ENCODE measurements around the gene ZFP36L2. TPM values are rescaled to one million over a fixed set of nuclear protein-coding genes. Genes with fewer than 3 reads are reported as not detected.
A peak's percentile ranks its signal among the peaks of the same experiment; 100 is the strongest.

Gene ZFP36L2
- polyA plus RNA-seq, 1 of the 3 experiments (the other 2 are of a cell fraction): 18.4 TPM

GRCh38 chr2:43220229-43220751, 6.1 kb downstream of the ZFP36L2 start:
- Histone ChIP-seq H2AFZ (ENCODE audit: low read depth) (peak overlapping the region; percentile 29), H3K4me2 (peak overlapping the region; percentile 83), H3K9me3 (no peaks in the 10 kb centered on the region), H3K9ac (peak overlapping the region; percentile 99), H3F3A (replicated peaks; ENCODE audit: insufficient read depth) (peaks cover 45% of the 10 kb centered on the region), H3K36me3 (replicated peaks in 1 of 2; ENCODE audit: control insufficient read depth in 1 of 2, insufficient read depth in 2 of 2, low read length in 1 of 2) (peaks cover 21 to 31% of the 10 kb centered on the region in 2 experiments), H3K27me3 (ENCODE audit: insufficient read depth) (no peaks in the 10 kb centered on the region), H4K20me1 (ENCODE audit: insufficient read depth) (peaks cover 25% of the 10 kb centered on the region), H3K79me2 (ENCODE audit: insufficient read depth) (peaks cover 51% of the 10 kb centered on the region), H3K27ac (ENCODE audit: low read depth in 2 of 2, low read length in 1 of 2) (peak overlapping the region; percentile 94 to 95), H3K9me2 (no peaks in the 10 kb centered on the region), H3K4me1 (ENCODE audit: control insufficient read depth in 1 of 2, insufficient read depth in 2 of 2, low read depth in 1 of 2, low read length in 1 of 2) (peaks cover 46 to 76% of the 10 kb centered on the region in 2 experiments; a peak in 3 of 4 replicates), H3K4me3 (ENCODE audit: low read depth in 2 of 2, low read length in 1 of 2) (peak overlapping the region; percentile 95 to 97)
- POLR2A ChIA-PET: interaction anchor here (0.6 to 3.6 kb wide), 6 partner anchors 8 to 373 kb away, joined by 3 to 13 read pairs (median 4); no protein-coding TSS in a partner anchor
- no peak for DNase-seq
- CTCF ChIA-PET: interaction anchor here (0.7 to 16.3 kb wide), 16 partner anchors 9 to 392 kb away, joined by 3 to 299 read pairs (median 6); no protein-coding TSS in a partner anchor
- TF ChIP-seq RCOR1 (IDR thresholded peaks at IDR 0.05; ENCODE audit: low read length): peak; percentile 24; the same call in 1 of the 2 replicates
- TF ChIP-seq FOSL2 (IDR thresholded peaks at IDR 0.05; ENCODE audit: borderline replicate concordance, low read depth): no peak
- no peak; the same call in 1 of the 2 replicates for TF ChIP-seq JUND (IDR thresholded peaks at IDR 0.05)
- TF ChIP-seq GATA2 (CRISPR knock-in tag; IDR thresholded peaks at IDR 0.05): no peak
- peak; percentile 57 for TF ChIP-seq CHD2 (IDR thresholded peaks at IDR 0.05; ENCODE audit: low read length, partially characterized antibody)
- no peak for TF ChIP-seq ZBTB33 (IDR thresholded peaks at IDR 0.05; ENCODE audit: borderline replicate concordance, low read depth)
- TF ChIP-seq GABPA (IDR thresholded peaks at IDR 0.05; ENCODE audit: low read depth): no peak
- no peak; a peak in 1 of 4 replicates for TF ChIP-seq EP300 (IDR thresholded peaks at IDR 0.05; ENCODE audit: borderline replicate concordance in 1 of 2, low read depth in 1 of 2, low read length in 1 of 2)
- TF ChIP-seq, protein P1, sequence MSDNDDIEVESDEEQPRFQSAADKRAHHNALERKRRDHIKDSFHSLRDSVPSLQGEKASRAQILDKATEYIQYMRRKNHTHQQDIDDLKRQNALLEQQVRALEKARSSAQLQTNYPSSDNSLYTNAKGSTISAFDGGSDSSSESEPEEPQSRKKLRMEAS (IDR thresholded peaks at IDR 0.05; ENCODE audit: low read depth): peak; percentile 2; the same call in 1 of the 2 replicates
- no peak; the same call in 1 of the 2 replicates for TF ChIP-seq POLR2AphosphoS5 (IDR thresholded peaks at IDR 0.05; ENCODE audit: low read depth, low read length)
- TF ChIP-seq FOXJ3 (CRISPR knock-in tag; IDR thresholded peaks at IDR 0.05): peak; percentile 38; the same call in 1 of the 2 replicates
- TF ChIP-seq SMC3 (IDR thresholded peaks at IDR 0.05; ENCODE audit: low read depth, low read length): peak; percentile 22; the same call in 1 of the 2 replicates
- no peak for TF ChIP-seq MXI1 (IDR thresholded peaks at IDR 0.05; ENCODE audit: low read depth, low read length)
- no peak for TF ChIP-seq TCF12 (IDR thresholded peaks at IDR 0.05)
- no peak for TF ChIP-seq ELF1 (IDR thresholded peaks at IDR 0.05)
- TF ChIP-seq RFX5 (IDR thresholded peaks at IDR 0.05; ENCODE audit: low read length): 0 out of 2 replicates have a peak, but pooled peaks have one; percentile 3
- TF ChIP-seq RXRA (IDR thresholded peaks at IDR 0.05; ENCODE audit: borderline replicate concordance, low read depth): no peak
- no peak for TF ChIP-seq MEF2A (IDR thresholded peaks at IDR 0.05; ENCODE audit: borderline replicate concordance, low read depth)
- no peak for TF ChIP-seq YY1 (IDR thresholded peaks at IDR 0.05; ENCODE audit: low read depth)
- no peak for TF ChIP-seq IRF3 (IDR thresholded peaks at IDR 0.05; ENCODE audit: low read depth, low read length)
- TF ChIP-seq NFIC (IDR thresholded peaks at IDR 0.05; ENCODE audit: borderline replicate concordance): no peak
- no peak for TF ChIP-seq RAD21 (IDR thresholded peaks at IDR 0.05; ENCODE audit: low read length)
- 0 out of 2 replicates have a peak, but pooled peaks have one; percentile 4 for TF ChIP-seq TEAD4 (IDR thresholded peaks at IDR 0.05; ENCODE audit: borderline replicate concordance, insufficient read depth)
- WGBS (ENCODE audit: low lambda C conversion rate): 27% methylated on average over 8 of the region's 10 CpGs
